Ovary (tissue), 3 donors: ENCODE data around the gene EXD3.

Source experiments
- CTCF ChIP-seq, 3 donors: fragments of 450-650 bp in 2 of 3; fragments of 200-600 bp in 1 of 3; IDR thresholded peaks; one replicate each; pipeline versions ENCODE4 v1.5.1 to v1.8.0; 2016 to 2022; ENCODE audit warnings: antibody characterized with exemption in 3 of 3, mild to moderate bottlenecking in 1 of 3
- POLR2A ChIP-seq: fragments of 450-650 bp; IDR thresholded peaks from one replicate; pipeline ENCODE4 v1.6.1; 2017; ENCODE audit warnings: antibody characterized with exemption, mild to moderate bottlenecking, moderate library complexity
- donor health status: DM: no; HTN: no; CAD: no.

- TF ChIP-seq CTCF (IDR thresholded peaks at IDR 0.05) (peak in 2 of 3 donors; percentile 66 to 71), POLR2A (no peak)
Measured at GRCh38 chr9:137295238-137295811, 127.6 kb downstream of the EXD3 start.
